ENCODE measurements around the gene GLS.

Gene GLS

GRCh38 chr2:190997526-190998113, 117.0 kb downstream of the GLS start:
- DNase-seq = no peak

- DNase-seq = no peak
Measured at GRCh38 chr2:190999058-190999457, 118.4 kb downstream of the GLS start.

- no peak for DNase-seq
Measured at GRCh38 chr2:190999949-191000665, 119.5 kb downstream of the GLS start.

- no peak for DNase-seq
Measured at GRCh38 chr2:191001032-191001431, 120.4 kb downstream of the GLS start.

- DNase-seq = no peak
Measured at GRCh38 chr2:191001624-191002023, 121.0 kb downstream of the GLS start.

- DNase-seq = no peak
Measured at GRCh38 chr2:191003405-191004309, 123.0 kb downstream of the GLS start.

- DNase-seq = no peak
Measured at GRCh38 chr2:191006297-191006696, 125.7 kb downstream of the GLS start.

- DNase-seq = no peak
Measured at GRCh38 chr2:191006997-191007783, 126.6 kb downstream of the GLS start.

GRCh38 chr2:191008286-191008685, 127.7 kb downstream of the GLS start:
- DNase-seq = no peak

- DNase-seq = no peak
Measured at GRCh38 chr2:191009541-191010374, 129.1 kb downstream of the GLS start.

- DNase-seq = no peak
Measured at GRCh38 chr2:191010887-191011885, 130.6 kb downstream of the GLS start.

- no peak for DNase-seq
Measured at GRCh38 chr2:191012346-191012745, 131.7 kb downstream of the GLS start.

GRCh38 chr2:191012845-191013681, 132.4 kb downstream of the GLS start:
- DNase-seq = no peak

- DNase-seq = no peak
Measured at GRCh38 chr2:191013682-191013931, 133.0 kb downstream of the GLS start.

- peak; percentile 98 for DNase-seq
Measured at GRCh38 chr2:191013932-191014652, 133.5 kb downstream of the GLS start, which contains the start of gene STAT1. TSS of gene STAT1 (minus strand) at chr2:191014171. CDS start at chr2:191010003, 4,168 bp downstream.

- DNase-seq = no peak
Measured at GRCh38 chr2:191014653-191015020, 134.0 kb downstream of the GLS start.

Measured in NCI-H2227 treated with DMSO at 0.1 percent for 48 hours (cell line).